GM18861 (cell line): ENCODE measurements around the gene MORC1.
"Not testable (repeated sequence)": the region's sequence is repeated elsewhere in the genome, so short reads cannot be mapped to it uniquely, and the experiment has no call there.

ENCODE experiments used
- ATAC-seq: cut with Tn5 transposase; IDR thresholded peaks from one replicate; pipeline ENCODE4 v1.9.1; 2021; ENCODE audit not compliant: unreplicated experiment

Gene MORC1

GRCh38 chr3:109109574-109109973 is 8.4 kb downstream of the MORC1 start:
- ATAC-seq = no peak

- ATAC-seq = peak; percentile 48
Measured at GRCh38 chr3:109098079-109098644, 19.8 kb downstream of the MORC1 start.

- no peak for ATAC-seq
Measured at GRCh38 chr3:109095166-109095565, 22.8 kb downstream of the MORC1 start.

- ATAC-seq = no peak
Measured at GRCh38 chr3:109093561-109093960, 24.4 kb downstream of the MORC1 start.

- no peak for ATAC-seq
Measured at GRCh38 chr3:109091846-109092245, 26.1 kb downstream of the MORC1 start.

- no peak for ATAC-seq
Measured at GRCh38 chr3:109089265-109089664, 28.7 kb downstream of the MORC1 start.

DNA sequence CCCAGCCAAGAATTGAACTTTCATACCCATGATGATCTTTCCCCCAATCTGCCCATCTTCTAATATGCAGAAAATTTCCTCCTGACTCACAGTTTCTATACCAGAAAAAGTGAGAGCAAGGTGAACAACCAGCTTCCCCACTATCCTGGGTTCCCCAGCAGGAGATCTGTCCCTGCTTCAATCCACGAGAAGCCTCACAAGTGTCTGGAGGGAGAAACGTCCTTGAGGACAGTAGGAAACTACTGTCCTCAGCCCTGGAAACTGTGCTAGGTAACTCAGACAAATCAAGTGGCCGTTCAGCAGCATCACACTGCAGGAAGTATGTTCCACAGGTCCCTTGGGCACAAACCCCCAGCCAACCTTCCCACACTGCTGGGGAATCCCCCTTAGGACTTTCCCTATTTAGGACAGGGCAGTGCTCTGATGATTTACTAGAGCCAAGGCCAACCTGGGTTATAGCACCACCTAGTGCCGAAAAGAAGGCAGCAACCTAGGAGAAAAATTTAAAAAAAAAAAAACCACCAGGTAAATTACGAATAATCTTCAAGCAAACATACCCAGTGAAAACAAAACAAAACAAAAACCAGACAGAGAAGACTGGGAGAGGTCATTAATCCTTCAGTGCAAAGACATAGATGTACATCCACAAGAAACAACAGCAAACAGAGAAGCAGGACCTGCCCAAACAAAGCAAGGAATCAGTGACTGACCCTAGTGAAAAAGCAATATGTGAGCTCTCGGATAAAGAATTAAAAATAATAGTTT is 36.0 kb downstream of the MORC1 start:
- peak; percentile 98 for ATAC-seq

GRCh38 chr3:109080090-109080489 is 37.8 kb downstream of the MORC1 start:
- ATAC-seq = not testable (repeated sequence)

DNA sequence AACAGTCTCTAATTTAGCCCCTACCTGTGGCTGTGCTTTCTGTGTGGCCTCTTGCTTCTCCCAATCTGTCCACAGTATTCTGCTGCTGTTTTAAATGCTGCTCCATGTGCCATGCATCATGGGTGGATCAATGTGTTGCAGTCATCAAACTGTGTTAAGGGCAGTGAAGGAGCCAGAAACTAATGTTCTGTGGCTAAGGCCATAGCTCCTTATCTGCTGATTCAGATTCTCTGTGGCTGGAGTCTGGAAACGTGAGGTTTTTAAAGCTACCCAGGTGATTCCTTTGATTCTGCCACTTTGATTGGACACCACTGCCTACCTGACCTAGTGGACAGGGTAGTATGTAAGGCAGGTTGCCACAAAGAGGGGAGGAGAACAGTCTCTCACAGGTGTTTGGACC is 44.8 kb downstream of the MORC1 start:
- no peak for ATAC-seq

DNA sequence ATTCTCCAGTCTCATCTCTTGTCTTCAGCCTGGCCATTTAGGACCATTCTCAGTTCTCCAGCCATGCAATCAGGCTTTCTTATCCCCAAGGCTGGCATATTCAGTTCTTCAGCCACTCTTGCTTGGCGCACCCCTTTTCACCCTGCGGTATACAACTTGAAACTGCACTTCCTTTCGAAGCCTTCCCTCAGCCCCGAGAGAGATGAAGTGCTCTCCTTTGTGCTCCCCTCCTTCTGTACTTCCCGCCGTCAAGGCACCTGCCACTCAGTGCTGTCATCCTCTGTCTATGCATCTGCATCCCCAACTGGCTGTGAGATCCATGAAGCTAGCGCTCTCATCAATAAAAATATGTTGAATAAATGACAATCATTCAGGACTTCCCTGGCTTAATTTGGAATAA is 45.7 kb downstream of the MORC1 start:
- ATAC-seq = peak; percentile 63

DNA sequence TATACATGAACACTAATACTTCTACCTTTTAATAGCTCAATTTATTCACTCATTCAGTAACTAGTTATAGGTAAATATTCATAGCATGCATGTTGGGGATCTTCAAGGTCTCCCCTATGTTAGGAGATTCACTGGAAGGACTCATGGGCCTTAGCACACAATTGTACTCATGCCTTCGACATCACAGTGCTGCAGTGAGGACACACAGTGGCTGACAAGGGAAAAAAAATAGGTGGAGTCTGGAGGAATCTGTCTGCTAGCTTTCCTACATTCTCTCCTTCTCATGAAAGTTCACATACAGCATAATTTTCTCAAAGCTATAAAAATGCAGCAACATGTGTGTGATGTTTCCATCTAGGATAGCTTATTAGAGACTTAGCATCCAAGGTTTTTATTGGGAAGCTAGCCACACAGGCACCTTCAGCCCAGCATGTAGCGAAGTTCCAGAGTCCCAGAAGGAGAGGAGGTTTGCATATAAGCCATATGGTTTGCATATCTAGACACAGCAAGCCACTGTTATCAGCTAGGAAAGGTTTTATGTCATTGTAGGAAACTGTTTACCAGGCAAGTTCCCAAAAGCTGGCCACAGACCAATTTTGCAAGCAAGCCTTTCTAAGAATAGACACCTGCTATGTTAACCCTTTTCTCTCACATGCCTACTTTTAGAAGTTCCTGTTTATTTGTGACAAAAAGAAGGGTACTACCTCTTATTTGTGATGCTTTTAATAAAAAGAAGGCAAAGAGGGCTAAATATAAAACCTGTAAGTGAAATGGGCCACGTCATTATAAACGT is 46.4 kb downstream of the MORC1 start:
- ATAC-seq = peak; percentile 22

- no peak for ATAC-seq
Measured at GRCh38 chr3:109070211-109070610, 47.7 kb downstream of the MORC1 start.

DNA sequence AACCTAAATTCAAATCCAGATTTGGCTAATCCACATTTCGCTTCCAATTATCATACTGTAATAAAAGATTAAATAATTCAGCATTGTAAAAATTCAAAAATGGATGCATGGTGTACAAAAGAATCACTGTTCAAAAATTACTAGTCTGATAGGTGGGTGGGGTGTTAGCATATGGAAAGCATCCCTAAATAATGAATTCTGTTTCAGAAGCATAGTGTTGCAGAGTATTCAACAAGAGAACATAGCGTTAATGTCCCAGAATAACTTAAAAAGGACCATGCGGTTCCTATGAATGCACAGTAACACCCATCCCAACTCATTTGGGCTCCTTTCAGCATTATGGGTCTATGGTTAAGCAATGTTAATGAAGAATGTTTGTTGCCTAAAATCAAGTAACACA is 51.1 kb downstream of the MORC1 start:
- no peak for ATAC-seq

DNA sequence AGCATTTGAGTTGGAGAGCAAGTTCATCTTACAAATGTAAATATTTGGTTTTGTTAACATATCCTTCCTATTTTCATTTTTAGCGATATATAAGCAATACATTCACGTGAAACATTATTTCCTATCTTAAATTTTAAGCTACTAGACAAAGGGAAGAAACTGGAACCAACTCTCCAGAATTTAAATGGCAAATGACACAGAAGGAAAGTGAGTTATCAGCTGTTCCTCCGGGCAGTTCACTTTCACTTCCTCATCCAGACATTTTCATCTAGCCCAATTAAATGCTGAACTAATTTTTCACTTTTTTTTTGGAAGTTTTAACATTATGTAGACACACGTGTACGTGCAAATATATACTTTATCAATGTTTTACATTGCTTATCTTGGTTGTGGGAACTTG is 58.7 kb downstream of the MORC1 start:
- ATAC-seq = peak; percentile 69

- ATAC-seq = no peak
Measured at GRCh38 chr3:109057616-109058015, 60.3 kb downstream of the MORC1 start.

DNA sequence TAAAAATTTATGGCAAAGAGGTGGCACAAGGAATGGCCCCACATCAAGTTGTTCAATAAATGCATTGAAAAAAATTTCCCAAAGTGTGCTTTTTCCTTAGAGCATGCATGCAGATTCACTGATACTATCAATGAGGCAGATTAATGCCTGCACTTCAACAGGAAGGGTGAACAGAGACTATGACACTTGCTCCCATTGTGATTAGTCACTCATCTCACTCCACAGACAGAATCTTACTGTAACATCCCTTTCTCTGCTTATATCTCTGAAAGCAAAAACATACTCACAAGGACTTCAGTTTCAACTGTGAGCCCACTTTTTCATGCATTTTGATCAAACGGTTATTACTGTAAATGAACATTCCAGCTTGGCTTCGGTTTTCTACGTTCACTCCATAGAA is 60.9 kb downstream of the MORC1 start:
- ATAC-seq = no peak

DNA sequence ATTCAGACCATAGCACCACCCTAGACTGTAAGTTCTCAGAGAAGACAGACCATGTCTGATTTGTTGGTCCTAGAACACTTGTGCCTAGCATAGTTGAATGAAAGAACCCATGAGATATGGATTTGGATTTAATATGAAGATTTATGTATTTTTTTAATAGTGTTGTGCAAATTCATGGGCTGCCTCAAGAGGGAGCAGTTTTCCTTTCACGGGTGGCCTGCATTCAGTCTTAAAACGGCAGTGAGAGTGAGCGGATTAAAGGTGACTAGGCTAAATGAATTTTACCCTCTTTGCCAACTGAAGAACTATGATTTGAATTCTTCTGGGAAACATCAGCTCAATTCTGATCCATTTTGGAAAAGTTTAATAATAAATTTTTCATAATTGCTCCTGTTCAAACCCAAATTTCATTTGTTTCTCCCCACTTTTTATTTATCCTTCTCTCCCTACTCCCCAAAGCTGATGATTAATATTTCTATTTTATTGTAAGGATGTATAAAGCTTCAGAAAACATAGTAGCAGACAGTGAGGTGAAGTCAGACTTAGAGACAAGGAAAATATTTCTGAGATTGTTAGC is 67.3 kb downstream of the MORC1 start:
- ATAC-seq = no peak

GRCh38 chr3:109047366-109047765 is 70.6 kb downstream of the MORC1 start:
- no peak for ATAC-seq

- ATAC-seq = no peak
Measured at GRCh38 chr3:109045271-109046040, 72.5 kb downstream of the MORC1 start.

- ATAC-seq = no peak
Measured at GRCh38 chr3:109035082-109035481, 82.9 kb downstream of the MORC1 start.
